Measurements from ENCODE around the gene SH3BP4.

DNA sequence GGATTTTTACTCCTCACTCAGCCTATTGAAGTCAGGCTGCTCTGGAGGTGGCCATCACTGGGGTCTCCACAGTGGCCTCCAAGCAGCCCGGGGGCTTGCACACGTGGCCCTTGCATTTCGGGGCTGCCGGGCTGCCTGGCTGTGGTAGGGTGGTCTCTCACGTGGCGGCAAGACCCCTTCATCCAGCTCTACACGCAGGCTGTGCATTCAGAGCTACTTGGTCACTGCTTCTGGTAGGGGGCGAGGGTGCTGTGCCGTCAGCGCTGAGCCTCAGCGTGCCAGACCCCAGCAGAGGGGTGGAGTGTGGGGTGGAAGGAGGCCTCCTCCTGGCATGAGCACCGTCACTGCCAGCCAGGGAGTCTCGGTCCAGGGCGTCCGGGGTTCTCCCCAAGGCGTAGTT lies 80.6 kb downstream of the SH3BP4 start:
- no peak for TF ChIP-seq GATA3 (IDR thresholded peaks at IDR 0.05; ENCODE audit: low read depth, low read length)
- no peak for TF ChIP-seq GATA2 (IDR thresholded peaks at IDR 0.05; ENCODE audit: low read depth, low read length)

All from SH-SY5Y (cell line).